ENCODE measurements around the gene ASTN2. TPM values are rescaled to one million over a fixed set of nuclear protein-coding genes. Genes with fewer than 3 reads are reported as not detected.

The ASTN2 gene
- total RNA-seq, 1 donor from 2014 or later = 2.3 TPM

DNA sequence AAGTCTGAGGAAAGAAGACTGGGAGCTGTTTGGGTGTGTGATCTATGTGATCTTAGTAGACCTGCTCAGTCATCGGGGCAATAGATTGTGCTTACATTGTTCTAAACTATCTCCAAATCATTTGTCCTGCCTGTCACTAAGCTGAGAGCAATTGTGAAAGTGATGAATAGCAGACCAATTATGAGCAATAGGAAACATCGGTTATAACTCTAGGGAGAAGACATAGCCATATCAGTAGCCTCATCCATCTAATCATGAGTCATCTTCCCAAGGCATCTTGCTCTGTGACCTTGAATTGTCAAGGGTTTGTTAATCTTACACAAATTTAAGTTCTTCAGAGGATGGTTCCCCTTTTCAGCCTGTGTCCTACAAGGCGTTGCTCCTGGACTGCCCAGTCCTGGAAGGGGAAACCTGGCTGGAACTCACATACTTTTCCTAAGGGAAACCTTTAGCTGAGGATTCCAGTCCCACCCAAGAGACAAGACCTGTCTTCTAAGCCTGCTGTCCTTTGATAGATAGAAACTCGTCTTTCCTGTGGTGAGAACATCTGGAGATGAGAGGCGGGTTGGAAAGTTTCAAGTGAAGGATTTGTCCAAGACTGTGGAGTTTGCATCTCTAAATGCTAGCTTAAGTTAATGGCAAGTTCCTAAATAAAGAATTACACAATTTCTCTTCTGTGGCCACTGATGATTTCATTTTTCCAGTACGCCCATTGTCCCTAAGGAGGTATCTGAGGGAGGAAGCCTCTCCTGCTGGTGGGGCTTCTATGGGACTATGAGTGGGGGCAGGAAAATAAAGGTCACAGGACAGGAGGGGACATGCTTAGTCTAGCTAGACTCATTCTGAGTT, 781.6 kb downstream of the ASTN2 start:
- Histone ChIP-seq H3K27me3 (no peaks in the 10 kb centered on the region), H3K27ac (no peak overlapping the region), H3K4me1 (no peaks in the 10 kb centered on the region), H3K4me3 (no peak overlapping the region), H3K9me3 (no peaks in the 10 kb centered on the region), H3K36me3 (no peaks in the 10 kb centered on the region)
- TF ChIP-seq, protein P1, sequence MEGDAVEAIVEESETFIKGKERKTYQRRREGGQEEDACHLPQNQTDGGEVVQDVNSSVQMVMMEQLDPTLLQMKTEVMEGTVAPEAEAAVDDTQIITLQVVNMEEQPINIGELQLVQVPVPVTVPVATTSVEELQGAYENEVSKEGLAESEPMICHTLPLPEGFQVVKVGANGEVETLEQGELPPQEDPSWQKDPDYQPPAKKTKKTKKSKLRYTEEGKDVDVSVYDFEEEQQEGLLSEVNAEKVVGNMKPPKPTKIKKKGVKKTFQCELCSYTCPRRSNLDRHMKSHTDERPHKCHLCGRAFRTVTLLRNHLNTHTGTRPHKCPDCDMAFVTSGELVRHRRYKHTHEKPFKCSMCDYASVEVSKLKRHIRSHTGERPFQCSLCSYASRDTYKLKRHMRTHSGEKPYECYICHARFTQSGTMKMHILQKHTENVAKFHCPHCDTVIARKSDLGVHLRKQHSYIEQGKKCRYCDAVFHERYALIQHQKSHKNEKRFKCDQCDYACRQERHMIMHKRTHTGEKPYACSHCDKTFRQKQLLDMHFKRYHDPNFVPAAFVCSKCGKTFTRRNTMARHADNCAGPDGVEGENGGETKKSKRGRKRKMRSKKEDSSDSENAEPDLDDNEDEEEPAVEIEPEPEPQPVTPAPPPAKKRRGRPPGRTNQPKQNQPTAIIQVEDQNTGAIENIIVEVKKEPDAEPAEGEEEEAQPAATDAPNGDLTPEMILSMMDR (IDR thresholded peaks at IDR 0.05) = no peak
- intact Hi-C loops (cut with DNase I) = no loop called here
- no peak for DNase-seq (ENCODE audit: low spot score in 2 of 2)

DNA sequence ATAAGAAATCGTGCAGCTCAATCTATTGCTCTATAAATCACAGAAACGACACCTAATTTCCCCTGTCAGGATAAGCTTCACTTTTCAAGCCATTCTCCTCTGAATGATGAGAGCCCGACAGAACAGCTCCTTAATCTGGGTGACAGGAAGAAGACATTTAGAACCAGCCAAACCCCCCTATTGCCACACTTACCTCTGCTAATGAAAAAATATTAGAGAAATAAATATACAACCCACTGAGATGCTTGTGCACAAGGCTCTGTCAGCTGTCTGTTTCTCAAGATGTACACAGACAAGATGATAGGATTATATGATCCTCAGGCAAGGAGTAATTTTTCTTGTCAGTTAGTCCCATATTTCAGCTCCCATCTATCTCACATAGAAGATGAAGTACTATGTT, 785.2 kb downstream of the ASTN2 start:
- no peaks in the 10 kb centered on the region for H3K27me3 ChIP-seq
- no peaks in the 10 kb centered on the region for H3K9me3 ChIP-seq
- H3K4me1 ChIP-seq = no peaks in the 10 kb centered on the region
- DNase-seq (ENCODE audit: low spot score in 2 of 2) = no peak
- H3K27ac ChIP-seq = no peak overlapping the region
- no peaks in the 10 kb centered on the region for H3K36me3 ChIP-seq
- TF ChIP-seq, protein P1 (IDR thresholded peaks at IDR 0.05) = no peak
- no peak overlapping the region for H3K4me3 ChIP-seq
- intact Hi-C loops (cut with DNase I) = no loop called here

DNA sequence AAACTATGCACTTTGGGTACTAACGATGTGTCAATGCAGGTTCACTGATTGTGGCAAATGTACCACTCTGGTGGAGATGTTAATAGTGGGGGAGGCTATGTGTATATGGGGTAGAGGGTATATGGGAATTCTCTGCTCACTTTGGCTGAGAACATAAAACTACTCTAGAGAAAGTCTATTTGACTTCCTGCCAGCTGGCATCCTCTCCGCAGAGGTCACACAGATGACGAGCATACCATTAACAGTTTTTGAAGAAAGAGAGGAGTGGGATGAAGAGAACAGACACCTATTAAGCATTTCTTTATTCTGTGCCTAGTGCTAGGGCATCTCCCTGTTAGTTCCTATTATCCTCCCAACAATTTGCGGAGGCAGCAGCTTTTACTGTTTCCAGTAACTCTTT, 786.1 kb downstream of the ASTN2 start:
- Histone ChIP-seq H3K4me1 (no peaks in the 10 kb centered on the region), H3K36me3 (no peaks in the 10 kb centered on the region), H3K27me3 (no peaks in the 10 kb centered on the region), H3K27ac (no peak overlapping the region), H3K9me3 (no peaks in the 10 kb centered on the region), H3K4me3 (no peak overlapping the region)
- intact Hi-C loops (cut with DNase I) = no loop called here
- no peak for DNase-seq (ENCODE audit: low spot score in 2 of 2)
- TF ChIP-seq, protein P1 (IDR thresholded peaks at IDR 0.05) = no peak

DNA sequence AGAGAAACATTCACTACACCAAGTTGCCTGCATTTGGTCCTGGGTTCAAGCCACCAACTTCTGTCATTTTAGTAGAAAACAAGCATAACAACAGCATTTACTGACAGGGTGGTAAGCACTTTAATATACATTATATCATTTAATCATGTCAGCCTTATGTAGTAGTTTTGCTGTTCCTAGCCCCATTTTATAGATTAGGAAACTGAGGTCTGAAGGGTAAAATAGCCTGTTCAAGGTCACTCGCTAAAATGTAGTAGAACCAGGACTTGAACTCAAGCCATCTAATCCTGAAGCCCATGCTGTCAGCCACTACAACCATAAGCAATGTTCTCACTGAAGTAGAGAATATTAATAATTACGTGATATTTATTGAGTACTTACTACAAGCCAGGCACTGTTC, 787.4 kb downstream of the ASTN2 start:
- intact Hi-C loops (cut with DNase I) = no loop called here
- H3K27me3 ChIP-seq = no peaks in the 10 kb centered on the region

DNA sequence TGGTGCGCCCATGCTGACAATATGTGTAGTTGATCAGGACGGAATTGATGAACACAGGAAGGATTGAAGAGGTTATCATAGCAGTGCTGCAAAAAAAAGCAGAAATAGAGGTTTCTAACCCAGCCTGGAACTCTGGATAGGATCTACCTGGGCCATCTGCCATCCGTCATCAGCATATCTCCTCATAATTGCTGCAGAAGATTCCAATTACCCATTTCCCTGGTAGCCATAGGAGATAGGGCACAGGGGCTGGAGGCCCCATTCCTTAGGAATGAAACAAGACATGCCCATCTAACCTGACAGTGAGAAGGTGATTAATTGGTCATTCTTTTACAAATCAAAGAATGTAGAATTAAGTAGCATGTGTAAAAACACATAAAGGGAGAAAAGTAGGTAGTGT, 788.1 kb downstream of the ASTN2 start:
- H3K27ac ChIP-seq = no peak overlapping the region
- no peaks in the 10 kb centered on the region for H3K27me3 ChIP-seq
- no peak overlapping the region for H3K4me3 ChIP-seq
- TF ChIP-seq, protein P1 (IDR thresholded peaks at IDR 0.05) = no peak
- H3K9me3 ChIP-seq = no peaks in the 10 kb centered on the region
- H3K36me3 ChIP-seq = no peaks in the 10 kb centered on the region
- no peak for DNase-seq (ENCODE audit: low spot score in 2 of 2)
- intact Hi-C loops (cut with DNase I) = no loop called here
- H3K4me1 ChIP-seq = no peaks in the 10 kb centered on the region

More for the DNA sequence above, 787.4 kb downstream of the ASTN2 start:
- no peak overlapping the region for H3K4me3 ChIP-seq
- TF ChIP-seq, protein P1 (IDR thresholded peaks at IDR 0.05) = no peak
- H3K36me3 ChIP-seq = no peaks in the 10 kb centered on the region
- no peak overlapping the region for H3K27ac ChIP-seq
- H3K9me3 ChIP-seq = no peaks in the 10 kb centered on the region
- H3K4me1 ChIP-seq = no peaks in the 10 kb centered on the region
- no peak for DNase-seq (ENCODE audit: low spot score in 2 of 2)

All from ascending aorta (tissue), 2 donors.